HEK293T (cell line): Measurements from ENCODE around the gene CPA2.

Source experiments
- ELF4 ChIP-seq: fragments of 450-650 bp; IDR thresholded peaks from 2 replicates; pipeline ENCODE4 v1.6.1; 2017; ENCODE audit warnings: antibody characterized with exemption
- FOXK2 ChIP-seq: fragments of 450-650 bp; IDR thresholded peaks from 2 replicates; pipeline ENCODE4 v1.6.1; 2016; ENCODE audit warnings: mild to moderate bottlenecking

DNA sequence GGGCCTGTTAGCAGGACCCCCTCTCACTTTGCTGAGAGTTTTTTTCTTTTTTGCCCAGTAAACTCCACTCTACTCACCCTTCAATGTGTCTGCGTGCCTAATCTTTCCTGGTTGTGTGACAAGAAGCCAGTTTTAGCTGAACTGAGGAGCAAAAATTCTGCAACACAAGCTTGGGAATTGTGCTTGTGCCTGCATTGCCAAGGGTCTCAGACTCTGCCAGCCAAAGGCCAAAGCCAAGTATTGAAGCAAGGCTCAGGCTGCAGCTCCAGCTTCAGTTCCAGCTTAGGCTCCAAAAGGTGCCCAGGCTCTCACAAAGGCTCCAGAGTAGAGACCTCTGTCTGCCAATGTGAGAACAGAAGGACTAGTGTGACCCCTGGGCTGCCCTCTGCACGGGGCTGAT is 4.2 kb upstream of the CPA2 start:
- TF ChIP-seq FOXK2 (no peak), ELF4 (no peak)
